Esophagus squamous epithelium (tissue), 4 donors: ENCODE results near the gene CCL23.

ENCODE experiments used
- POLR2A ChIP-seq, 4 donors: fragments of 450-650 bp; IDR thresholded peaks; one replicate each; pipeline ENCODE4 v1.6.1; 2017; ENCODE audit warnings: antibody characterized with exemption in 4 of 4, mild to moderate bottlenecking in 4 of 4, moderate library complexity in 3 of 4
- TF ChIP-seq, protein P1 (sequence below), 6 experiments: fragments of 450-650 bp in 4 of 6; fragments of 200-600 bp in 2 of 6; sonication (generic) in 2 of 6; IDR thresholded peaks; one replicate each; pipeline ENCODE4 v1.5.1; 2016 to 2019; ENCODE audit warnings: antibody characterized with exemption in 6 of 6, mild to moderate bottlenecking in 4 of 6, moderate library complexity in 4 of 6

- TF ChIP-seq, protein P1, sequence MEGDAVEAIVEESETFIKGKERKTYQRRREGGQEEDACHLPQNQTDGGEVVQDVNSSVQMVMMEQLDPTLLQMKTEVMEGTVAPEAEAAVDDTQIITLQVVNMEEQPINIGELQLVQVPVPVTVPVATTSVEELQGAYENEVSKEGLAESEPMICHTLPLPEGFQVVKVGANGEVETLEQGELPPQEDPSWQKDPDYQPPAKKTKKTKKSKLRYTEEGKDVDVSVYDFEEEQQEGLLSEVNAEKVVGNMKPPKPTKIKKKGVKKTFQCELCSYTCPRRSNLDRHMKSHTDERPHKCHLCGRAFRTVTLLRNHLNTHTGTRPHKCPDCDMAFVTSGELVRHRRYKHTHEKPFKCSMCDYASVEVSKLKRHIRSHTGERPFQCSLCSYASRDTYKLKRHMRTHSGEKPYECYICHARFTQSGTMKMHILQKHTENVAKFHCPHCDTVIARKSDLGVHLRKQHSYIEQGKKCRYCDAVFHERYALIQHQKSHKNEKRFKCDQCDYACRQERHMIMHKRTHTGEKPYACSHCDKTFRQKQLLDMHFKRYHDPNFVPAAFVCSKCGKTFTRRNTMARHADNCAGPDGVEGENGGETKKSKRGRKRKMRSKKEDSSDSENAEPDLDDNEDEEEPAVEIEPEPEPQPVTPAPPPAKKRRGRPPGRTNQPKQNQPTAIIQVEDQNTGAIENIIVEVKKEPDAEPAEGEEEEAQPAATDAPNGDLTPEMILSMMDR (IDR thresholded peaks at IDR 0.05), result no peak
- TF ChIP-seq POLR2A (IDR thresholded peaks at IDR 0.05), result no peak
These were observed 44.2 kb downstream of the CCL23 start for GRCh38 chr17:35973333-35974260.
